Measurements from ENCODE around the gene FRMD1. TPM values are rescaled to one million over a fixed set of nuclear protein-coding genes. Genes with fewer than 3 reads are reported as not detected.

FRMD1 gene
- total RNA-seq, 2 donors from 2014 or later, result not detected

- no peaks in the 10 kb centered on the region for H3K9me3 Mint-ChIP-seq
- no peaks in the 10 kb centered on the region for H3K27me3 ChIP-seq (ENCODE audit: control insufficient read depth, insufficient read depth, low read length, poor library complexity, severe bottlenecking)
- no peaks in the 10 kb centered on the region for H3K36me3 Mint-ChIP-seq (ENCODE audit: low read depth)
- no peak overlapping the region for H3K9ac ChIP-seq (ENCODE audit: extremely low read depth, low read length, poor library complexity, severe bottlenecking)
- peak; percentile 59 for TF ChIP-seq CTCF (conservative IDR thresholded peaks at IDR 0.05)
- H3K4me3 ChIP-seq (ENCODE audit: low read length), result no peak overlapping the region
- peak; percentile 82 for DNase-seq
- no peaks in the 10 kb centered on the region for H3K4me1 ChIP-seq (ENCODE audit: control insufficient read depth, insufficient read depth, low read length)
- no peak overlapping the region for H3K27ac Mint-ChIP-seq
- H3K4me1 Mint-ChIP-seq, result peaks cover 2% of the 10 kb centered on the region
- H3K27me3 Mint-ChIP-seq (ENCODE audit: insufficient read depth), result peaks cover 3% of the 10 kb centered on the region
- no peaks in the 10 kb centered on the region for H3K36me3 ChIP-seq (ENCODE audit: control insufficient read depth, insufficient read depth, low read length)
- no peak overlapping the region for H3K27ac ChIP-seq (ENCODE audit: low read depth, low read length)
- WGBS, 2 experiments (ENCODE audit: insufficient coverage in 1 of 2, insufficient read length in 1 of 2), result 88 to 96% methylated on average over 15 to 30 of the region's 30 CpGs
- H3K9me3 ChIP-seq (ENCODE audit: control insufficient read depth, low read length), result no peaks in the 10 kb centered on the region
- H3K4me3 Mint-ChIP-seq, result no peak overlapping the region
These were observed 20.1 kb downstream of the FRMD1 start for GRCh38 chr6:168058691-168059551.

GRCh38 chr6:168057836-168058235 is 21.2 kb downstream of the FRMD1 start:
- no peaks in the 10 kb centered on the region for H3K9me3 ChIP-seq (ENCODE audit: control insufficient read depth, low read length)
- 94 to 96% methylated on average over 14 of the region's 14 CpGs for WGBS, 2 experiments (ENCODE audit: insufficient coverage in 1 of 2, insufficient read length in 1 of 2)
- peaks cover 2% of the 10 kb centered on the region for H3K4me1 Mint-ChIP-seq
- DNase-seq, result no peak
- no peak overlapping the region for H3K9ac ChIP-seq (ENCODE audit: extremely low read depth, low read length, poor library complexity, severe bottlenecking)
- H3K27me3 Mint-ChIP-seq (ENCODE audit: insufficient read depth), result peaks cover 3% of the 10 kb centered on the region
- TF ChIP-seq CTCF (conservative IDR thresholded peaks at IDR 0.05), result no peak
- H3K36me3 Mint-ChIP-seq (ENCODE audit: low read depth), result no peaks in the 10 kb centered on the region
- H3K36me3 ChIP-seq (ENCODE audit: control insufficient read depth, insufficient read depth, low read length), result no peaks in the 10 kb centered on the region
- H3K9me3 Mint-ChIP-seq, result no peaks in the 10 kb centered on the region
- H3K4me1 ChIP-seq (ENCODE audit: control insufficient read depth, insufficient read depth, low read length), result no peaks in the 10 kb centered on the region
- no peak overlapping the region for H3K4me3 ChIP-seq (ENCODE audit: low read length)
- no peak overlapping the region for H3K27ac Mint-ChIP-seq
- H3K27ac ChIP-seq (ENCODE audit: low read depth, low read length), result no peak overlapping the region
- H3K4me3 Mint-ChIP-seq, result no peak overlapping the region
- no peaks in the 10 kb centered on the region for H3K27me3 ChIP-seq (ENCODE audit: control insufficient read depth, insufficient read depth, low read length, poor library complexity, severe bottlenecking)

GRCh38 chr6:168056892-168057527 is 22.0 kb downstream of the FRMD1 start:
- H3K27ac ChIP-seq (ENCODE audit: low read depth, low read length), result no peak overlapping the region
- Mint-ChIP-seq H3K4me1 (peaks cover 2% of the 10 kb centered on the region), H3K27me3 (ENCODE audit: insufficient read depth) (peaks cover 3% of the 10 kb centered on the region), H3K9me3 (no peaks in the 10 kb centered on the region), H3K27ac (no peak overlapping the region), H3K36me3 (ENCODE audit: low read depth) (no peaks in the 10 kb centered on the region), H3K4me3 (no peak overlapping the region)
- no peak overlapping the region for H3K9ac ChIP-seq (ENCODE audit: extremely low read depth, low read length, poor library complexity, severe bottlenecking)
- TF ChIP-seq CTCF (conservative IDR thresholded peaks at IDR 0.05), result no peak
- WGBS, 2 experiments (ENCODE audit: insufficient coverage in 1 of 2, insufficient read length in 1 of 2), result 90 to 91% methylated on average over 13 to 24 of the region's 24 CpGs
- no peak for DNase-seq
- no peaks in the 10 kb centered on the region for H3K9me3 ChIP-seq (ENCODE audit: control insufficient read depth, low read length)
- H3K36me3 ChIP-seq (ENCODE audit: control insufficient read depth, insufficient read depth, low read length), result no peaks in the 10 kb centered on the region
- no peak overlapping the region for H3K4me3 ChIP-seq (ENCODE audit: low read length)
- H3K4me1 ChIP-seq (ENCODE audit: control insufficient read depth, insufficient read depth, low read length), result no peaks in the 10 kb centered on the region
- H3K27me3 ChIP-seq (ENCODE audit: control insufficient read depth, insufficient read depth, low read length, poor library complexity, severe bottlenecking), result no peaks in the 10 kb centered on the region

Measured in endodermal cell (in vitro differentiated cells).